HepG2 (cell line): ENCODE results near the gene APOC4. TPM values are rescaled to one million over a fixed set of nuclear protein-coding genes. Genes with fewer than 3 reads are reported as not detected.

Experiments
- ATAC-seq: fragments of 200-7000 bp; cut with Tn5 transposase; 3 replicates; pipeline ENCODE4 v1.9.1; 2020; ENCODE audit warnings: mild to moderate bottlenecking, moderate library complexity
- BruUV-seq: library from RNA; stranded (reverse); fragments of 400-500 nt; replicated peaks from 2 replicates; lab custom pipeline; 2021; lab: Mats Ljungman, UMichigan
- CTCF ChIA-PET: fragments of 300-600 bp; formaldehyde crosslinking; extraction: SDS; loops from one replicate; lab custom pipeline; 2021; ENCODE audit warnings: low total read pairs, inconsistent platforms, low intra/inter-chr PET ratio; lab: Yijun Ruan, JAX
- POLR2A ChIA-PET: fragments of 350-600 bp; sonication (Branson Sonifier 250); formaldehyde crosslinking; loops from one replicate; lab custom pipeline; 2020; ENCODE audit warnings: antibody characterized with exemption, inconsistent platforms; lab: Yijun Ruan, JAX
- DNase-seq: peaks from one replicate; pipeline ENCODE4 v3.0.0-alpha.2; 2015; ENCODE audit warnings: low spot score
- FAIRE-seq: peaks from 3 replicates; lab custom pipeline; 2011; peaks lifted over from hg19 to GRCh38; lab: Jason Lieb, UNC
- H2AFZ ChIP-seq: one replicate; pipeline ENCODE4 v1.6.1; 2011; ENCODE audit warnings: low read length, inconsistent platforms
- H3K27ac ChIP-seq: fragments of 300-600 bp; 3 replicates; pipeline ENCODE4 v1.8.0; 2011; ENCODE audit warnings: mixed run types, mild to moderate bottlenecking, mixed read lengths, low read length, inconsistent platforms; ENCODE audit not compliant: insufficient read depth; ENCODE audit errors: extremely low read length
- H3K27me3 ChIP-seq, 2 experiments: fragments of 200-600 bp in 1 of 2; 2 replicates in 1 of 2; 3 replicates in 1 of 2; pipeline versions ENCODE4 v1.6.0 to v1.8.0; 2011; ENCODE audit warnings: low read length in 2 of 2, mild to moderate bottlenecking in 2 of 2, moderate library complexity in 2 of 2, inconsistent platforms in 1 of 2; ENCODE audit not compliant: insufficient read depth in 2 of 2, control insufficient read depth in 1 of 2
- H3K36me3 ChIP-seq, 2 experiments: fragments of 200-600 bp in 1 of 2; replicated peaks in 1 of 2; 2 replicates in 1 of 2; 3 replicates in 1 of 2; pipeline versions ENCODE4 v1.5.1 to v1.8.0; 2011; ENCODE audit warnings: low read length in 2 of 2, inconsistent platforms in 1 of 2; ENCODE audit not compliant: insufficient read depth in 2 of 2, control insufficient read depth in 1 of 2
- H3K4me1 ChIP-seq: 2 replicates; pipeline ENCODE4 v1.5.1; 2012; ENCODE audit warnings: low read length, inconsistent platforms; ENCODE audit not compliant: insufficient read depth
- H3K4me2 ChIP-seq: 2 replicates; pipeline ENCODE4 v1.6.0; 2011; ENCODE audit warnings: low read depth, low read length, inconsistent platforms
- H3K4me3 ChIP-seq, 3 experiments: fragments of 200-600 bp in 1 of 3; sonication (generic), shearing (Covaris generic) in 1 of 3; replicated peaks in 1 of 3; 2 replicates each; pipeline ENCODE4 v1.5.1; 2011 to 2016; ENCODE audit warnings: low read length in 3 of 3, inconsistent platforms in 2 of 3, low read depth in 2 of 3, mild to moderate bottlenecking in 2 of 3, control low read depth in 1 of 3, mixed read lengths in 1 of 3; ENCODE audit not compliant: insufficient read depth in 1 of 3
- H3K79me2 ChIP-seq: one replicate; pipeline ENCODE4 v1.6.1; 2011; ENCODE audit warnings: low read length, inconsistent platforms; ENCODE audit not compliant: insufficient read depth
- H3K9ac ChIP-seq: 2 replicates; pipeline ENCODE4 v1.6.0; 2011; ENCODE audit warnings: mild to moderate bottlenecking, low read depth, low read length, inconsistent platforms; ENCODE audit not compliant: insufficient read depth
- H3K9me3 ChIP-seq: 2 replicates; pipeline ENCODE4 v1.5.1; 2012; ENCODE audit warnings: mild to moderate bottlenecking, low read length
- H4K20me1 ChIP-seq: 2 replicates; pipeline ENCODE4 v1.6.0; 2011; ENCODE audit warnings: inconsistent platforms, mild to moderate bottlenecking, low read length, moderate library complexity; ENCODE audit not compliant: insufficient read depth
- CBFB ChIP-seq: sonication (generic); formaldehyde crosslinking; IDR thresholded peaks from 2 replicates; pipeline ENCODE4 v1.4.0; 2020; ENCODE audit warnings: missing genetic modification reagents
- ETV6 ChIP-seq: sonication (generic); formaldehyde crosslinking; conservative IDR thresholded peaks from 2 replicates; pipeline ENCODE4 v1.4.0; 2020; ENCODE audit warnings: missing genetic modification reagents
- FOXP4 ChIP-seq: sonication (generic); formaldehyde crosslinking; IDR thresholded peaks from 2 replicates; pipeline ENCODE4 v1.4.0; 2020; ENCODE audit warnings: missing genetic modification reagents
- HNRNPL ChIP-seq: fragments of 200-400 bp; formaldehyde crosslinking; IDR thresholded peaks from 2 replicates; pipeline ENCODE4 v1.6.1; 2017; ENCODE audit warnings: mild to moderate bottlenecking, low read depth, low read length
- KDM5B ChIP-seq: sonication (generic); formaldehyde crosslinking; IDR thresholded peaks from 2 replicates; pipeline ENCODE4 v1.4.0; 2020; ENCODE audit warnings: missing genetic modification reagents, mild to moderate bottlenecking, borderline replicate concordance
- MBNL3 ChIP-seq: fragments of 250-450 bp; sonication (Bioruptor Pico); conservative IDR thresholded peaks from 2 replicates; pipeline ENCODE4 v1.8.0; 2022; ENCODE audit warnings: mild to moderate bottlenecking, inconsistent platforms
- NFATC3 ChIP-seq: sonication (generic); formaldehyde crosslinking; IDR thresholded peaks from 2 replicates; pipeline ENCODE4 v1.5.1; 2020; ENCODE audit warnings: mild to moderate bottlenecking, missing genetic modification reagents
- NFIB ChIP-seq: sonication (generic); formaldehyde crosslinking; IDR thresholded peaks from 2 replicates; pipeline ENCODE4 v1.9.0; 2021; ENCODE audit warnings: missing genetic modification reagents, mild to moderate bottlenecking, borderline replicate concordance
- NR2C2 ChIP-seq: sonication (generic); formaldehyde crosslinking; IDR thresholded peaks from 2 replicates; pipeline ENCODE4 v1.4.0; 2020; ENCODE audit warnings: missing genetic modification reagents, mild to moderate bottlenecking, moderate library complexity, borderline replicate concordance
- RARA ChIP-seq: IDR thresholded peaks from 2 replicates; pipeline ENCODE4 v1.6.1; 2016; ENCODE audit warnings: missing genetic modification reagents, missing compliant biosample characterization
- RXRA ChIP-seq: sonication (generic); formaldehyde crosslinking; IDR thresholded peaks from 2 replicates; pipeline ENCODE4 v1.5.1; 2020; ENCODE audit warnings: missing genetic modification reagents
- SRSF1 ChIP-seq: fragments of 200-400 bp; formaldehyde crosslinking; optimal IDR thresholded peaks from 2 replicates; pipeline ENCODE3; 2017; ENCODE audit warnings: mild to moderate bottlenecking, low read depth, low read length, moderate library complexity
- TEF ChIP-seq: sonication (generic); formaldehyde crosslinking; IDR thresholded peaks from 2 replicates; pipeline ENCODE4 v1.5.0; 2020; ENCODE audit warnings: missing genetic modification reagents
- TGIF2 ChIP-seq: IDR thresholded peaks from 2 replicates; pipeline ENCODE4 v1.6.1; 2016; ENCODE audit warnings: control low read depth, missing compliant biosample characterization
- ZBTB26 ChIP-seq: IDR thresholded peaks from 2 replicates; pipeline ENCODE4 v1.6.1; 2016; ENCODE audit warnings: missing compliant biosample characterization, missing genetic modification reagents, borderline replicate concordance
- ZBTB38 ChIP-seq: sonication (generic); formaldehyde crosslinking; IDR thresholded peaks from 2 replicates; pipeline ENCODE4 v1.5.1; 2020; ENCODE audit warnings: mild to moderate bottlenecking, missing genetic modification reagents
- ZFP37 ChIP-seq: sonication (generic); formaldehyde crosslinking; IDR thresholded peaks from 2 replicates; pipeline ENCODE4 v1.4.0; 2020; ENCODE audit warnings: missing genetic modification reagents, borderline replicate concordance
- ZMYM4 ChIP-seq: sonication (generic); formaldehyde crosslinking; IDR thresholded peaks from 2 replicates; pipeline ENCODE4 v1.8.1; 2023; ENCODE audit warnings: mild to moderate bottlenecking, missing genetic modification reagents
- ZNF121 ChIP-seq: sonication (generic); formaldehyde crosslinking; IDR thresholded peaks from 2 replicates; pipeline ENCODE4 v1.5.0; 2020; ENCODE audit warnings: mild to moderate bottlenecking, missing genetic modification reagents
- ZNF275 ChIP-seq: sonication (generic); formaldehyde crosslinking; IDR thresholded peaks from 2 replicates; pipeline ENCODE4 v1.8.0; 2022; ENCODE audit warnings: missing genetic modification reagents, mild to moderate bottlenecking, inconsistent platforms, borderline replicate concordance
- WGBS: methylation state at CpG from one replicate; pipeline ENCODE4 v1.1.6; 2017; ENCODE audit warnings: low lambda C conversion rate; 5-methylcytosine and 5-hydroxymethylcytosine counted together
- in situ Hi-C: cut with HindIII; loops from 2 replicates; pipeline ENCODE4 v1.10.0; 2017; ENCODE audit warnings: low pct_unique_long_range_greater_than_20kb; ENCODE audit not compliant: extremely low pct_ligation_motif_present
- intact Hi-C: fragments of 100-400 bp; cut with micrococcal nuclease; formaldehyde crosslinking; loops from one replicate; pipeline ENCODE4 v1.10.0; 2022; ENCODE audit not compliant: unreplicated experiment
- polyA plus RNA-seq, 8 experiments: library from polyadenylated mRNA; depleted of rRNA in 3 of 8; stranded (reverse) in 7 of 8; unstranded in 1 of 8; fragments of >200 nt; fragmentation: Illumina TruSeq in 4 of 8; extraction: Trizol in 4 of 8; gene quantifications; 2 replicates each; pipeline versions ENCODE4 v1.2.1 to v1.2.3, GENCODE V29; 2011 to 2016; ENCODE audit warnings: low read depth in 4 of 8, missing spikeins in 1 of 8, mixed read lengths in 1 of 8; ENCODE audit not compliant: insufficient read depth in 1 of 8
- total RNA-seq, 5 experiments: library from RNA; depleted of rRNA; stranded (reverse); fragments of >200 nt; fragmentation: Illumina TruSeq; extraction: Trizol; gene quantifications; 2 replicates each; pipeline ENCODE4 v1.2.3, GENCODE V29; 2016; ENCODE audit warnings: low read depth in 1 of 5

The APOC4 gene
- total and polyA plus RNA-seq, 2 of the 13 experiments (the other 11 are each of a cell fraction or from before 2014, with no cell fraction given) = 0.46 TPM; not detected in 1

GRCh38 chr19:44942067-44942571, at the start of gene APOC4 (continued):
- TF ChIP-seq HNRNPL (0 out of 2 replicates have a peak, but pooled peaks have one; percentile 59), RARA (peak; percentile 32; the same call in 1 of the 2 replicates), RXRA (CRISPR knock-in tag) (peak; percentile 33; the same call in 1 of the 2 replicates), TEF (CRISPR knock-in tag) (no peak), ZBTB38 (peak; percentile 84)

- H3K79me2 ChIP-seq = peaks cover 37% of the 10 kb centered on the region
- in situ Hi-C loops = no loop called here
- H3K4me2 ChIP-seq = peak overlapping the region; percentile 97
- H3K9ac ChIP-seq = peak overlapping the region; percentile 92; the same call in 1 of the 2 replicates
- H3K9me3 ChIP-seq = no peaks in the 10 kb centered on the region
- no peak for ATAC-seq
- no peaks in the 10 kb centered on the region; a peak in 1 of 5 replicates for H3K27me3 ChIP-seq
- no peaks in the 10 kb centered on the region for H4K20me1 ChIP-seq
- intact Hi-C loops = no loop called here
- no peak overlapping the region; a peak in 1 of 6 replicates for H3K4me3 ChIP-seq
- no peak for DNase-seq
- ChIA-PET CTCF (no interaction called here), POLR2A (no interaction called here)
- FAIRE-seq = no peak
- H2AFZ ChIP-seq = no peak overlapping the region
- no TSS peak for BruUV-seq
- H3K27ac ChIP-seq = no peak overlapping the region
- peaks cover 28% of the 10 kb centered on the region for H3K4me1 ChIP-seq
- peaks cover 38 to 52% of the 10 kb centered on the region in 2 experiments for H3K36me3 ChIP-seq
- WGBS = 92% methylated on average over 6 of the region's 7 CpGs
- TF ChIP-seq ZBTB26 = no peak
- no peak for TF ChIP-seq ETV6 (CRISPR knock-in tag)
- TF ChIP-seq MBNL3 (CRISPR knock-in tag) = no peak
- no peak for TF ChIP-seq CBFB
- TF ChIP-seq ZNF275 = no peak
- no peak for TF ChIP-seq ZNF121 (CRISPR knock-in tag)
- no peak for TF ChIP-seq SRSF1
- no peak for TF ChIP-seq ZMYM4 (CRISPR knock-in tag)
- no peak for TF ChIP-seq NFIB (CRISPR knock-in tag)
- TF ChIP-seq NFATC3 (CRISPR knock-in tag) = no peak
- no peak for TF ChIP-seq FOXP4 (CRISPR knock-in tag)
- no peak for TF ChIP-seq TGIF2 (CRISPR knock-in tag)
- TF ChIP-seq ZFP37 (CRISPR knock-in tag) = no peak
- TF ChIP-seq NR2C2 (CRISPR knock-in tag) = no peak
- TF ChIP-seq KDM5B = no peak
These were observed 49.1 kb upstream of the APOC4 start for GRCh38 chr19:44892932-44893331.
